Kidney epithelial cell (primary cell): Measurements from ENCODE around the gene IL37. TPM values are rescaled to one million over a fixed set of nuclear protein-coding genes. Genes with fewer than 3 reads are reported as not detected.

ENCODE experiments used
- DNase-seq: peaks from one replicate; pipeline ENCODE4 v3.0.0-alpha.2; 2010; ENCODE audit warnings: low read depth
- H3K27me3 ChIP-seq: 2 replicates; pipeline ENCODE4 v1.6.0; 2011; ENCODE audit warnings: low read length; ENCODE audit not compliant: control insufficient read depth, insufficient read depth
- H3K36me3 ChIP-seq: 2 replicates; pipeline ENCODE4 v1.5.1; 2011; ENCODE audit warnings: low read length; ENCODE audit not compliant: control insufficient read depth, insufficient read depth
- H3K4me3 ChIP-seq: 2 replicates; pipeline ENCODE4 v1.5.1; 2011; ENCODE audit warnings: low read depth, mild to moderate bottlenecking, control low read depth, low read length
- total RNA-seq: library from RNA; depleted of rRNA; stranded (reverse); fragments of >200 nt; gene quantifications from 2 replicates; pipeline ENCODE4 v1.2.3, GENCODE V29; 2015
- TF ChIP-seq, protein P1 (sequence below): IDR thresholded peaks from 2 replicates; pipeline ENCODE4 v1.5.1; 2011; ENCODE audit warnings: mild to moderate bottlenecking, moderate library complexity, low read length, control low read depth, inconsistent platforms; ENCODE audit not compliant: insufficient read depth, poor library complexity, severe bottlenecking

Gene IL37
- total RNA-seq, 1 donor from 2014 or later = not detected

DNA sequence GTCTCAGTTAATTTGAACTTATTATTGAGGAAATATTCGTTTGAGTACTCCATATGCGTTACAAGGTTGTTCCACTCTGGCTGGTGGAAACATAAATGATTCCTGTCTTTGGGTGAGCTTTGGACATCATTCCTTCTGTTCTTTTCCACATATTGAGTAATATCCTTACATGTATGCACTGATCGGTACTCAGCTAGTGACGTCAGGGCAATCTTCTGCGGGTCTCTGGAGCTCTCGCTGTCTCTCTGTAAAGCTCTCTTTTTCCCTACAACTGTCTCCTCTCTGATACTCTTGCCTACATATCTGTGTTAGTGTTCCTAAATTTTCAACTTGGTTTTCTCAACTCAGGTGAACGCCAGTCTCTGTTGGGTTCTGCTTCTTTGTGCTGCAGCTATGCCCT lies 43.4 kb downstream of the IL37 start:
- no peak overlapping the region for H3K4me3 ChIP-seq
- TF ChIP-seq, protein P1, sequence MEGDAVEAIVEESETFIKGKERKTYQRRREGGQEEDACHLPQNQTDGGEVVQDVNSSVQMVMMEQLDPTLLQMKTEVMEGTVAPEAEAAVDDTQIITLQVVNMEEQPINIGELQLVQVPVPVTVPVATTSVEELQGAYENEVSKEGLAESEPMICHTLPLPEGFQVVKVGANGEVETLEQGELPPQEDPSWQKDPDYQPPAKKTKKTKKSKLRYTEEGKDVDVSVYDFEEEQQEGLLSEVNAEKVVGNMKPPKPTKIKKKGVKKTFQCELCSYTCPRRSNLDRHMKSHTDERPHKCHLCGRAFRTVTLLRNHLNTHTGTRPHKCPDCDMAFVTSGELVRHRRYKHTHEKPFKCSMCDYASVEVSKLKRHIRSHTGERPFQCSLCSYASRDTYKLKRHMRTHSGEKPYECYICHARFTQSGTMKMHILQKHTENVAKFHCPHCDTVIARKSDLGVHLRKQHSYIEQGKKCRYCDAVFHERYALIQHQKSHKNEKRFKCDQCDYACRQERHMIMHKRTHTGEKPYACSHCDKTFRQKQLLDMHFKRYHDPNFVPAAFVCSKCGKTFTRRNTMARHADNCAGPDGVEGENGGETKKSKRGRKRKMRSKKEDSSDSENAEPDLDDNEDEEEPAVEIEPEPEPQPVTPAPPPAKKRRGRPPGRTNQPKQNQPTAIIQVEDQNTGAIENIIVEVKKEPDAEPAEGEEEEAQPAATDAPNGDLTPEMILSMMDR = no peak
- peaks cover 2% of the 10 kb centered on the region for H3K27me3 ChIP-seq
- no peaks in the 10 kb centered on the region for H3K36me3 ChIP-seq
- no peak for DNase-seq

DNA sequence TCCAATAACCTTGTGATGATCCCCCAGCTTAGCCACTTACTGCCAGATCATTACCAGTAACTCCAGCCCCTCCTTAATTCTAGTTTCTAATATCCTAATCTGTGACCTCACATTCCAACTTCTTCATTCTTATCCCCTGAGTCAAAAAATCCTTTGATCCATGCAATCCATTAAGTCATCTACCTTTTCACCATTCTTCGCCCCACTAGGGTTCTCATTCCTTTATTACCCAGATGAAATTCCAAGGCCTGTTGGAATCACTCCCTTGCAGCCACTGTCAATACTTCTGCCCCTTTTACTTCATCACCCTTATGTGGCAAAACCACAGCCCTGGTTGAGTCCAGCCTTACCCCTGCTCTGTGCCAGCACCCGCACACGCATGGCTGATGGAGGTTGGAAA lies 46.5 kb downstream of the IL37 start:
- DNase-seq = no peak
- no peaks in the 10 kb centered on the region for H3K36me3 ChIP-seq
- no peak overlapping the region for H3K4me3 ChIP-seq
- TF ChIP-seq, protein P1 = no peak
- H3K27me3 ChIP-seq = peaks cover 2% of the 10 kb centered on the region

DNA sequence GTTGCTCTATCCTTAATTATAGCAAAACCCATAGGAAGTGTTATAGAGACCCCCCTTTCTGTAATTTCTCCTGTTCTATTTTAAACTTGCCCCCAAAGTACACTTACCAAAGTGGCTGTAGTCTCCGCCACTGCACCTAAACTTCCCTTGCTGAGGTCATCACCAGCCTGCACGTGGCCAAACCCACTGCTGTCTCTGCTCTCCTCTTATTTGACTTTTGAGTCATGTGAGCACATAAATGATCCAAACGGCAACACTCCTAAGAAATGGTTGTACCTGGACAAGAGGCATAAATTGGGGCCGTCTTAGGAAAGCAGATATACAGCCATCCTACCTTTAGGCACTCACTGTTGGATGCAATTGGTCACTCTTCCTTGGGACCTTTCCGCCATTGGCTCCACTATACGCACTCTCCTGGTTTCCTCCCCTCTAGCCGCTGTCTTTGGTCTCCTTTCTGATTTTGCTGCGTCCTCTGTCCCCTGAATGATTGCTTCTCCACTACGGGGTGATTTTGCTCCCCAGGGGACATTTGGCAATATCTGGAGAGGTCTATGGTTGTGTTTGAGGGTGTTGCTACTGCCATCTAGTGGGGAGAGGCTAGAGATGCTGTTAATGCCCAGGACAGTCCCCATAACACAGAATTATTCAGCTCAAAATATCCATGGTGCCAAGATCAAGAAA lies 47.6 kb downstream of the IL37 start:
- peaks cover 2% of the 10 kb centered on the region for H3K27me3 ChIP-seq
- no peak overlapping the region for H3K4me3 ChIP-seq
- no peaks in the 10 kb centered on the region for H3K36me3 ChIP-seq
- DNase-seq = no peak
- TF ChIP-seq, protein P1 = peak; percentile 89

DNA sequence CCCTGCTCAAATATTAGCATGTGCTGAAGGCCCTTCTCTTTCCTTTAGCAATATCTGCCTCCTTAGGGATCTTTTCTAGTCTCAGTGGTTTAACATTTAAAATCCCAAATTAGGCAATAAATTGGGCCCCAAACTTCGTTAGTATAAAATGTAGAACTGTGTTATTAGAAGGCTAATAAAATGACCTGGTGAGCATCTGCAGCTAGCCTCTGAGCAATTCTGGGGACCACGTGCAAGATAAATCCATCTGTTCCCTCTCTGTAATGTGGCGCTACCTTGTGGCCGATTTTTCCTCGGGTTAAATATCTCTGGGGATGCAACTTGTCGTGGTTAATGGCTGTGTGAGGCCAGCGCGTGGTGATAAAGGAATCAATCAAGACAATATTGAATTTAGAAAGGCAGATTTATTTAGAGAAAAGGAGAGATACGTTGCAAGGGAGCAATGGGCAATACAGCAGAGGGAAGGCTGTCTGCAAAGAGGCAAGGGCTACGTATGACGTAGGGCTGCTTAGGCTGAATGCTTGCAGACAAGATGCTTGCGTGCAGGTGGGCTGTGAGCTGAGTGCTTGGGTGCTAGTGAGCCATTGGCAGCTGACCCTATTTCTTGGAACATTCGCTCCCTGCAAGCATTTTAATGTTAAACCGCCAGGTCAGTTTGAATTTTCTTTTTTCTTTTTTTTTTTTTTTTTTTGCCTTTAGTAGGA lies 48.3 kb downstream of the IL37 start:
- Histone ChIP-seq H3K27me3 (peaks cover 2% of the 10 kb centered on the region), H3K4me3 (no peak overlapping the region), H3K36me3 (no peaks in the 10 kb centered on the region)
- DNase-seq = no peak
- TF ChIP-seq, protein P1 = no peak

DNA sequence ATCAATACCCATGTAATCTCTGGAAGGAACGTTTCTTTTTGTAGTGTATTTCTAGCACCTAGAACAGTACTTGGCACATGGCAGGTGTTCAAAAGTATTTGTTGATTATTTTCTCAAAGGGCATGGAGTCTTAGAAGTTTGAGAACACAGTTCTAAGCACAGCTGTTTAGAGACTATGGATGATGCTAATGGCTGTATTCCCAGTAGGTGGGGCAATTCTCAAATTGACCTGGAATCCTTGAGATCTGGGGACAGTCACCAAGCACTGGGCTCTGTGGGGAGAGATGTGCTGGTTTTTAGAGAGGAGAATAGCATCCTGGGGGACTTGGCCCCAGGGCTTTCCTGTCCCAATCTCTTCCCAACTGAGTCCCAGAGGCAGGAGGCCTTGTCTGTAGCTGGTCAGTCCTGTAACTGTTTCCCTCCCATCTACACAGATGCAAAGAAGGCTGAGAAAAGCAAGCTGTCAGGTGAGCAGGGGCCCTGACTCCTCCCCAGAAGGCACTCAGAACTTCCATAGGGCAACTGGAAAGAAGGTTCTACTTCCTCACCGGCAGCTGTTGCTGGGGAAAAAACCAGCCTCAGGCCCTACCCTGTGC lies 49.4 kb downstream of the IL37 start:
- Histone ChIP-seq H3K27me3 (peaks cover 2% of the 10 kb centered on the region), H3K4me3 (no peak overlapping the region), H3K36me3 (no peaks in the 10 kb centered on the region)
- TF ChIP-seq, protein P1 = no peak
- no peak for DNase-seq
